T-helper 1 cell (primary cell): Measurements from ENCODE around the gene FUNDC2.

Experiments
- DNase-seq, 5 donors: peaks; one replicate each; pipeline ENCODE4 v3.0.0-alpha.2; 2012 to 2020

FUNDC2 gene

DNA sequence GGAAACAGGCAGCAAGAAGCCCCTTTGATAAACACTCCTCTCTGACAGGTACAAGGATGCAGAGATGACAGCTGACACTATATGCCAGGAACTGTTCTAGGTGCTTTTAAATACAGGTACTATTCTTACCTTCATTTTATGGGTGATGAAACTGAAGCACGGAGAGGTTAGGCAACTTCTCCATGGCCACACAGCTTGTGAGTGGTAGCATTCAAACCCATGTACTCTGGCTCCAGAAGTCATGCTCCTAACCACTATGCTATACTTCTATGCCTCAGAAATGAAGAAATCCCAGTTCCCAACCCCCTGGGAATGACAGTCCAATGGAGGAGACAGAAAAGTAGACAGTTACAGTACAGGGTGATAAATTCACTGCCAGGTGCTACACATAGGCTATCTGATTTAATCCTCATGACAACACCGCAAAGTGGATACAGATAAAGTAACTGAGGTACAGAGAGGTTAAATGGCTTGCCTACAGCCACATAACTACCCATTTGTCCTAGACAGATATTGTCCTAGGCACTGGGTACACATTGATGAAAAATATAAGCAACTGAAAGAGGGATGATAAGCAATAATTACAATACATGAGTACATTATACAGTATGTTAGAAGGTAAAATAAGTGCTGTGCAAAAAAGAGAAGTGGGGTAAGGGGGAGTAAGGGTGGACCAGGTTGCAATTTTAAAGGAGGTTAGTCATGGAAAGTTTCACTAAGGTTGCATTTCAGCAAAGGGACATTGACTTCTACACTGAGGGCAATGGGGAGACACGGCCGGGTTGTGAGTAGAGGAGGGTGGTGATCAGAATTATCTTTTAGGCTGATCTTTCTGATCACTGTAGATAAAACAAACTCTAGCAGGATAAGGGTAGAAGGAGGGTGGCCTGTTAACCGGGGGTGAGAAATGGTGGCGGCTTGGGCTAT, 2.5 kb upstream of the FUNDC2 start:
- DNase-seq: no peak

DNA sequence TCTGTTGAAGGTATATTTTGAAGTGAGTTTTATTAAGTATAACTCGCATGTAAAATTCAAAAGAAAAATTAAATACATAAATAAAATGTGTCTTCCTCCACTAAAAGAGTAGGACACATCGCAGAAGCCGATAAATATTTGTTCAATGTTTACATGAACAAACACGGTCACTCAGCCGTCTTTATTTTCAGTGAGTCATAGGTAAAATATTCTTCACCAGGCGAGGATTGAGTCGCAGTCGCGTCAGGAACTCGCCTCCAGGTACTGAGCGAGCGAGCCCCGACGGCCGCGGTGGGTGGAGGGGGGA, 271 bp upstream of the FUNDC2 start:
- no peak for DNase-seq

DNA sequence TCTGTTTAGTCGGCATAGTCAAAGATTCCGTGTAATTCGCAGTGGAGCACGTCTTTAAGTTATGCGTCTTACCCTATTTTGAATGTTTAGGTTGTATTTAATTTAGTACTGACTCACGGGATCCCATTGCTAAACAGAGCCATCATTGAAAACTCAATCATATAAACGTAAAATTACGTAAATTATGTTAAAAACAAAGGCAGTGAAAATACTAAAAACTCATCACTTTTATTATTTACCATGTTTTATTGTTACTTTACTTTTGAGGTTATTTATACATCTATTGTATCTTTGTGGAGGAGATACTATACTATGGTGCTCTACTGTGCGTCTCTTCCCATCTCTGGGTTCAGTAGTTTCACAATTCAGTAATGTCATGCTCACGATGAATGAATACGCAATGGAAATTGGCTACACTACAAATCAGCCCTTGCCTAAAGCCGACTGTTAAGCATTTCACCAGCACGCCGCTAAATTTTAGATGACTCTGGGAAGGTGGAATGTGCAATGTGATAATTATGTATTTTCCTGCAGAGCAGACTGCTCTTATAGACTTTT, 944 bp downstream of the FUNDC2 start:
- DNase-seq: peak in 2 of 5 donors; percentile 3 to 53

DNA sequence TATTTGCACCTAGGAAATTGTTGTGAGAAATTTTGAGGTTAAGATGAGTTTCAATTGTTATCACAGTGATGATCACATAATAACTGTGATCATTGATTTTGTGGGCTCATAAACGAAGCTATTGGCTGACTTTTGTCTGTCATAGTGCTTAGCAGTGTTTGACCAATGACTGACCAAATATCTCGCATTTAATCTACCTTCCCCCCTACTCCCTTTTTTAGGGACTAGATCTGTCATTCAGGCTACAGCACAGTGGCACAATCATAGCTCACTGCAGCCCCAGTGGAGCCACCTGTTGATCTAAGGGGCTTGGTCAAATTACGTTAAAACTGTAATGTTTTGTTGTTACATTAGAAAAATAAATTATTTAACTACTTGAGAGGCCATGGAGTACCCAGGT, 1.5 kb downstream of the FUNDC2 start:
- DNase-seq: peak in 1 of 5 donors; percentile 6

DNA sequence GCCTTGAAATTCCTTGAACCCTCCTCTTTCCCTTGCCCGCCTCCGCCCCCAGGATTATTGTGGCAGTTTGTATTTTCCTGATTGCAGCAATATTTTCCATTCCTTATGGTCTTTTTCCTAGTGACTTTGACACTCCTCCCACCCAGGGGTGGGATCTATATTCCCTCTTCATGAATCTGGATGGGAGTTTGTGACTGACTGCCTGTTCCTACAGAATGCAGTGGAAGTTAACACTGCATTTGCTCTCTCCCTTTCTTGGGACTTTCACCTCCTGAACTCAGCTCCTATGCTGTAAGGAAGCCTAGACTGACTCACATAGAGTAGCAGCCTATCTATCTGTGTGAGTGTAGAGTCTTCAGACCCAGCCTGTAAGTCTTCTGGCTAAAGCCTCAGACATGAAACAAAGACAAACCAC, 2.2 kb downstream of the FUNDC2 start:
- no peak for DNase-seq

DNA sequence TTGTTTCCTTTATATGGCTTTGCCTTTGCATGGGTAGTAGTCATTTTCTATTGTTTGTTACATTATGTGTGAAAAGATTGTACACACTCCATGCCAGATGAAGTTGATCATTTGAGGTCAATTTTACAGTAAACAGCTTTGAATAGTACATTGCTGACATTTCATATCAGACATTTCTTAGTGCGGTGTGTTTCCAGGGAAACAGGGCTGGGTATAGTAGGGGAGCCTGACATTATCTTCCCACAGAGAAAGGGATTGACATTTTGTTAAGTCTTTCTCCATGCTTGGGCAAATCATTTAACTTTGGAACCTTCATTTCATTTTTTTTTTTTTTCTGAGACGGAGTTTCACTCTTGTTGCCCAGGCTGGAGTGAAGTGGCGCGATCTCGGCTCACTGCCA, 5.0 kb downstream of the FUNDC2 start:
- no peak for DNase-seq

DNA sequence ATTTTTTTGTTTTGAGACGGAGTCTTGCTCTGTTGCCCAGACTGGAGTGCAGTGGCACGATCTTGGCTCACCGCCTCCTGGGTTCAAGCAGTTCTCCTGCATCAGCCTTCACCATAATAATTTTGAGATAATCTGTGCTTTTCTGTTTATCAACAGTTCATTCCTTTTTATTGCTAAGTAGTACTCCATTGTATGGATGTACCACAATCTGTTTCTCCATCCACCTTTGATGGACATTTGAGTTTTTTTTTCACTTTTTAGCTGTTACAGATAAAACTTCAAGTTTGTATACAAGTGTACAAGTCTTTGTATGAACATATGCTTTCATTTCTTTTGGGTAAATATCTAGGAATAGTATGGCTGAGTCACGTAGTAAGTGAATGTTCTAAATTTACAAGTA, 9.0 kb downstream of the FUNDC2 start:
- no peak for DNase-seq

DNA sequence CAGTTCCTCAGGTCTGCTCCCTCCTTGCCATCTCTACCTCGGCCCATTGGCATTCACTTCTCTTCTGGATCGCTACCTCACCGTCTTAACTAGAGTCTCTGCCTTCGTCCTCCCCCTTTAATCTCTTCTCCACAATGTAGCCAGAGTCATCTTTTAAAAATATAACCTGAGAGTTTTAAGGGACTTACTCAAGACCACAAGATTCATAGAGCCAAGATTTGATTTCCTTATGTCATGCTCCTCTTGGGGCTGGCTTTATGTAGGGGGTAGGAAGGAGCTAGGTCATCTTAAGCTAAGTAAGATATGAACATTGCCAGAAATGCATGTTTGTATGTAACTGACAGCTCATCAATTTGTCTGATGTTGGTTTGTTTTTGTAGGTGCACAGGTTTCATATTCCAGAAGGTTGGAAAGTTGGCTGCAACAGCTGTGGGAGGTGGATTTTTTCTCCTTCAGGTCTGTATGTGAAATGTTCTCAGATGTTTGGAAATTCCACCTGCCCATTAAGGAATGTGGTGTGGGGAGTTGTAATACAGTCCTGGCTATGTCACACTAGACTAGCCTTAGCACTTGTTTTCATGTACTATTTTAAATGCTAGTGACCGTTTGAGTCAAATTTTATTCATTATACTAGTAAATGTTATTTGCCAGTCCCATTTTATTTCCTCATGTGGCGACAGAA, 19.6 kb downstream of the FUNDC2 start:
- DNase-seq: no peak

DNA sequence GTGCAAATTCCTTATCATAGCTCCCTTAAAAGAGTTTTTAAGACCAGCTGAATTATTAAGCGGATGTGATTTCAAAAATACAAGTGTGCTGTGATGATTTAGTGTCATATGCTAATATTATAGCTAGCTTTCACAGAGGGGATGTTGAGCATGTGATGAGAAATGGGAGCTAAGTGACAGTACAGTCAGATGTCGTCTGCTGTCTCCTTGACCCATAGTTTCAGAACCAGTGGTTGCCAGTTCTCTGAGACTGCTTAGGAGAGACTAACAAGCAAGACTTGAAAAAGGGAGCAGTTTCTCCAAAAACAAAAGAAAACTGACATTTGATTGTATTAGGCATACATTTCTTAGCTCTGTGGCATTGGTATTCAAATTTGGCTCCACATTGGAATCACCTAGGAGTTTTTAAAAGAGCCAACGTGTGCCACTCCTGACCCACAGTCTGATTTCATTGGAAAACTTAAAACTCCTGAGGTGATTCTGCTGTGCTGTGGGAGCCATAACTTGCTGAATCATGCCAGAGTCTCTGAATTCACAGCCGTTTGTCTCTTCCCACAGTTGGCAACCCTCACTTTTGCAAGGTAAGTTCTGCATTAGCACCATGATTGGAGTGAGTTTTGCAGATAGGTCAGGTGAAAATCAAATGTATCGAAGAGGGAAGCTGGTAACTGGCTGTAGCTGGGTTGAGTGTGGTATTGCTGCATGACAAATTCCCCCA, 20.3 kb downstream of the FUNDC2 start:
- DNase-seq: no peak

DNA sequence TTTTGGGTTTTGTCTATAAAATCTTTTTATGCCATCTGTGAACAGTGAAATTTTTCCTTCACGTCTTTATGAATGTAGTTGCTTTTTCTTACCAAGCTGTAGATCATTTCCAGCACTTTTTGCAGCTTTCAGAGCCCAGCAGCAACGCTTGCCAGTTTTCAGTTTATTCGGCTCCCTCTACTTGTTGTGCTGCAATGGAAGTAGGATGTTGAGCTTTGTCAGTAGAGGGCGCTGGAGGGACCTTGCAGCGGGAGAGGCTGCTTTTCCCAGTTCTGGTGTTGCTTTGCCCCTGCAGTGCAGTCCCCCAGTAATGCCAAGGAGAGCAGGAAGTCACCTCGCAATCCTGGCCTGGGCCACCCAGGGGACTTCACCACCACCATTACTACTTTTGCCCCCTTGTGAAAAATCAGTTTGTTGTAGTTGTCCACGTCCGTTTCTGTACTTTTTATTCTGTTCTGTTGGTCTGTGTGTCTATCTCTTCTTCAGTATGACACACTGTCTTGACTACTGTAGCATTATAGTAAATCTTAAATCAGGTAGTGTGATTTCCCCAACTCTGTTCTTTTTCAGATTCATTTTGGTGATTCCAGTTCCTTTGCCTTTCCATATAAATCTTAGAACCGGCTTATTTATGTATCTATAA, 22.5 kb downstream of the FUNDC2 start:
- DNase-seq: peak; percentile 8 to 46 (median 28)

DNA sequence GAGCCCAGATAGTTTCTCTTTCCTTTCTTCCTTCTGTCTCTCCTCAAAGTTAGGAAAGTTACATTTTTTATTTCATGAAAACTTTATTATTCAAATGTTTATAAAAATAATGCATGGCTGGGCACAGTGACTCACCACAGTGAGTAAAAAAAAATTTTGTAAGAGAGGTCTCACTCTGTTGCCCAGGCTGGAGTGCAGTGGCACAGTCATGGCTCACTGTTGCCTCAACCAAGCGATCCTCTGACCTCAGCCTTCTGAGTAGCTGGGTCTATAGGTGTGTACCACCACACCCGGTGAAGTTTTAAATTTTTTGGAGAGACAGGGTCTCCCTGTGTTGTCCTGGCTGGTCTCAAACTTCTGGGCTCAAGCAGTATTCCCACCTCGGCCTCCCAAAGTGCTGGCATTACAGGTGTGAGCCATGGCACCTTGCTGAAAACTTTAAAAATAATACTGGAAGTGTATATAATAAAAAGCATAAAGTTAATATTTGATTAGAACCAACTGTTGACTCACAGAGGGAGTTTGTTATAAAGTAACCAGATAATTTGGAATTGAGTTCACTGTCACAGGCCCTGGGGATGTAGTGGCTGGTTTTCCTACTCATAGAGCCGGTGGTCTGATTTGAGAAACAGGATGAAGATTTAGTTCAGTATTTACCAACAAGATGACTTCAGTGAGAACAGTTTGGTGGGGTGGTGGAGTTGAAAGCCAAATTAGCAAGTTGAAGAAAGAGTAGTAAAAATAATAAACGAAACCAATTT, 26.3 kb downstream of the FUNDC2 start:
- DNase-seq: no peak

DNA sequence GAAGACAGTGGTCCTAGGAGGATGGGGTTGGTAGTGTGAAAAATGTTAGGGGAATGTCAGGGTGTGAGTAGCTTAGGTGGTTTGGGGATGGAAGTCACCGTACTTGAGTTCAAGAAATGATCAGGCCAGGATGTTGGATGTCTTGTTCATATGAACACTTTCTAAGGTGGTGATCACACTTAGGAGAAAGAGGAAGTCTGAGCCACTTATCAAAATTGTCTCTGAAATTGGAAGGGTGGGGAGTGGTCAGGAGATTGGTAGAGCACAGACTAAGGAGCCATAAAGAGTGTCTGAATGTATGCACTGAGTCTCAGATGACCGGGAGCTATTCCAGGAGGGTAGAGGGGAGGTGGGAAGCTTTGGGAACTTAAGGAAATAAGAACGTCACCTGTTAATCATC, 27.0 kb downstream of the FUNDC2 start:
- DNase-seq: no peak

DNA sequence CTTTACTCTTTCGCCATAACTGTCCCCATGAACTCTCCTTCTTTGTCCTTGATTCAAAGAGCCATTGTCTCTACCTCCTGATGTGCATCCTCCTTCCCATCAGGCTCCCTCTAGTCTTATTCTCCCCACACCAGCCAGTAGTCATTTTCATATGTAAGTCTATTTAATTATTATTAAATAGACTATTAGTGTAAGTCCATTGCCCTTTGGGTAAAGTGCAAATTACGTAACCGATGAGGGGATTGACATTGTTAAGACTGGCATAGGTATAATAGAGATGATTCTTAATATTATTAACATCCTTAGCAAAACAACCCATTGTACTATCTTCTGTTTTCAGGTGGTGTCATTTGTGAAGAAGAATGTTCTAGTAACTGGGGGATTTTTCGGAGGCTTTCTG, 27.6 kb downstream of the FUNDC2 start:
- no peak for DNase-seq

DNA sequence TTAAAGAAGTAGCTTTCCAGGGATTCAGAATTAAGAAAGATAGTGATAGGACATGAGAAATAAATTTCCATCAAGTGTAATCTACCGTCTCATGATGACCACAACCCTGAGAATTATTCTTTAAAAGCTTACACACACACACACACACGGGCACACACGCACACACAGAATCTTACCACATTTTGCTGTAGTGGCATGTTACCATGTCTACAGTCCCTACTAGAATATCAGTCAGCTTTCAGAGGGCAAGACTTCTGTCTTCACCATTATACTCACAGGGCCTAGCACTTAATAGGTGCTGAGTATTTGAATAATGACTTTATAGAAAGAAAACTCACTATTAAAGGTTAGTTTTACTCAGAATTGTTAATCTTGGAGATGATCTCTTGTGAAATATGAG, 28.9 kb downstream of the FUNDC2 start:
- DNase-seq: no peak

DNA sequence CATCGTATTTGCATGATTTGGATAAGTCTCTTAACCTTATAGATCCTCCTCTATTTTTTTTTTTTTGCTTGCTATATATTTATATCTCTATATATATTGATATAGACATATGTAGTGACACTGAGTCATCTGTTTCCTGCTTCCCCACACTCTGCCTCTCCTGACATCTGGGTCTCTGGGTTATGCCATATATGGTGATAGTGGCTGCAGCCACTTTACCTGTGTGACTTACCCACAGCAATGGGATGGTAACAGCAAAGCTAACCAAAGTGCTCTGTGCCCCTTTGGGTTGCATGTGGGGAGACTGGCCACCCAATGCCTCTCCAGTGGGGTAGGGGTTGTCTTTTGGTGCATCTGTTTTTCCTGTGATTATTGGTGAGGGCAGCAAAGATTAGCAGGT, 29.8 kb downstream of the FUNDC2 start:
- DNase-seq: peak in 1 of 5 donors; percentile 14

DNA sequence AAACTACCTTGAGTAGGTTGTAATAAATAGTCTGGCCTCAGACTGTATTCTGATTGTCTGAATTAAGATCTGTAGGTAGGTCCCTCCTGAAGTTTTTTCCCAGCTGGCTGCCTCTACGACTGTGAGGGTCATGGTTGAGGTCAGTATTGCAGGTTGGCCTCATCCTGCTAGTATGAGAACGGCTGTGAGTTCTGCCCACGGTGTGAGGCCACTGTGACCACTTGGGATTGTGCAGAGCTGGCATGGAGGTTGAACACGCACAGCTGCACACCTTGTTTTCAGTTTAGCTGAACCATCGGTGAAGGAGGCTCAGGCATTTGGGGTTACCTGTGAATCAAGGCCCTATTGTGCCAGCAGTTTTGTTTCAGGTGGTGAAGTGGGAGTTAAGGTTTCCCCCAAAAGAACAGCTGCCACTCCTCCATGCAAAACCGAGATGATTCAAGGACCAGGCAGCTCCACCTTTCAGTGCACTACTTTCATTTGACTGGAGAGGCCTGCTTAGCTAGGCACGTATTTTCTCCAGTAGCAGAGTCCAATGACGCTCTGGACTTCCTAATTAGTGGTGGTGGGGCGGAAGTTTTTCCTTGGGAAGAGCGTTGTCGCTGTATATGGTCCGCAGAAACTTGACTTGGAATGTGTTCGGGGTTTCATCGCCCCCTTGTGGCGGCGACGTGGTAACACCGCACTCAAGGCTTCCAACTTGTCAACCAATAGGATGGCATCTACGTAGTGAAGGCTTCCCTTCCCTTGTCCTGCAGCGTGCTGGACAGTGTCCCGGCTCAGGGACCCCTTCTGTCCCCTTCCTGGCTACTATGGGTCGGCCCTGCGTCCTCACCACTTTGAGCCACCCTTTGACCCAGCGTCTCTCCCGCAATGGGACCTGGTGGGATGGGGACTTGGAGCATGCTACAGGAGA, 30.5 kb downstream of the FUNDC2 start:
- peak; percentile 11 to 56 (median 25) for DNase-seq

DNA sequence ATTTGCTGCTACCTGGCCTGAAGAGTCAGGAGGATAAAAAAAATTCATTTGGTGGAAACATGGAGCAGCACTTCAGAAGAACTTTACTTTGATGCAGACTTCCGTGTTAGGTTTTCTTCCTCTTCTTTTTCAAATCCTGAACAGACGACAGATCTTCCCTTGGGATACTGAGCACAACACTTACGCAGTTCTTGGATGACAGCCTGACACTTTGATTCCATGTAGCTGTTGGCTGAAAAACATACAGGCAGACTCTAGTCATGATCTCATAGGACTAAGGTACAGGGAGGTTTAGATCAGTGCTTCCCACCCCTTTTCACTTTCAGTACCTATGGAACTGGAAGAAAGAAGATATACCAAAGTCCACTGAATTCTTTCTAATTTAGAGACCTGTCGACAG, 35.1 kb downstream of the FUNDC2 start:
- DNase-seq: no peak

DNA sequence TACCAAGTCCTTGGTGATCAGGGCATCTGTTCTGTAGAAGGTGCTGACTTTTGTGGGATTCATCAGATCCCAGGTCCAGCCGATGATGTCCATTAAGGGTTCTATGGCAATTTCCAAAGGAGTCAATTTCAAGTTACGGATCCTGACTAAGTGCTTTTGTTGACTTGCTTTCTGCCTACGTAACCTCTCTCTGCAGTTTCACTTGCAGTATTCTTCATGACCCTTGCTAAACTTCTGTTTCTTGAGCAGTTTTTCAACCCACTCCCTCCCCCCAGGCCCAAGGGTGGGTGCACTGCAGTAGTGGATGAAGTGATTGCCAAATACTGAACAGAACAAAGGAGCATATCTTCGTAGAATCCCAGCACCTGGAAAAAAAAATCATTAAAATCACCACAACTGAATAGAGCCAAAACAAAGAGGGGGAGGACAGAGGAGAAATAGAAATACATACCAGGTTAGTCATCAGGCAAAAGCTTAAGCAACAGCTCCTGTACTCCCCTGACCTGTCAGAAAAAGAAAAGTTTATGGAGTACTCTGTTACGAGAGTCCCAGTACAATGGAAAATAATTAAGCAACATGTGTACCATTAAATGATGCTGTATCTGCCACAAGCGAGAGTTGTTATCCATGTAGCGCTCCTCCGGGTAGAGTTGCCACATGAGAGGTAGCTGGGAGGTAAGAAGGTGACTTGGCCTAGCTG, 38.5 kb downstream of the FUNDC2 start:
- no peak for DNase-seq

DNA sequence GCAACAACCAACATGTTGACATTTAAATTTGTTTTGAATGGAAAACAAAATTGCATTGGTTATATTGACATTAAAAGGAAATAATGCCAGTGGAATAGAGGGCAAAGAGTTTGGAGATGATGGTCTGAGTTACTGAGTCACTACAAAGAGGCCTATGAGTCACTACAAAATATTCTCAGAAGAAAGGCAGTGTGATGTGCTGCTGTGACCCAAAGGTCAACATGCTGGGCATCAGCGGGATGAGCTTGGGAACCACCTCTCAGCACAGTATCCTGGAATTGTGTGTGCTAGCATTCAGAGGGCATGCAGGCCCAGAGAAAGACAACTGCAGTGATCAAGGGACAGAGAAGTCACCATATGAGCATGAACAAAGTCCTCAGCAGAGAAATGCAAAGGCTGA, 41.5 kb downstream of the FUNDC2 start:
- no peak for DNase-seq

DNA sequence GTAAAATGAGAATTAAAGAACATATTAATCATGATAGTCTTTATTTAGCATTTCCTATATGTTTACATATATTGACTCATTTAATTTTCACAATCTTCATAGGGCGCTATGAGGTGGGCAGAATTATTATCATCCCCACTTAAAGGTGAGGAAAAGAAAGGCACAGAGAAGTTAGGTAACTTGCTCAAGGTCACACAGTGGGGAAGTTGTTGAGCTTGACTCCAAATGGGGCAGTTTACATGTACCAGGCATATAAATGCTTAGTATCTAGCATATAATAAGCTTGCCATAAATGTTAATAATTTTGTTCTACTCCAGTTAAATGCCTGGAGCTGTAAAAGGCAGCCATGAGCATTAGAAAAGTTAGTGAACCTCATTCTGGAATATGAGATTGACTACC, 42.8 kb downstream of the FUNDC2 start:
- DNase-seq: no peak
